Cardiac fibroblast (primary cell): ENCODE data around the gene METTL13.
A peak's percentile ranks its signal among the peaks of the same experiment; 100 is the strongest.

Experiments
- DNase-seq, 2 donors: peaks; one replicate each; pipeline versions ENCODE4 v3.0.0 to v3.0.0-alpha.2; 2010; ENCODE audit warnings: low read depth in 2 of 2
- H3K4me3 ChIP-seq, 2 donors: replicated peaks in 1 of 2; 1 replicate in 1 of 2; 2 replicates in 1 of 2; pipeline ENCODE4 v1.5.1; 2011; ENCODE audit warnings: low read depth in 2 of 2, low read length in 2 of 2, mild to moderate bottlenecking in 2 of 2, moderate library complexity in 1 of 2
- TF ChIP-seq, protein P1 (sequence below): IDR thresholded peaks from one replicate; pipeline ENCODE4 v1.5.1; 2011; ENCODE audit warnings: low read depth, mild to moderate bottlenecking, low read length, inconsistent platforms

Gene METTL13, protein sequence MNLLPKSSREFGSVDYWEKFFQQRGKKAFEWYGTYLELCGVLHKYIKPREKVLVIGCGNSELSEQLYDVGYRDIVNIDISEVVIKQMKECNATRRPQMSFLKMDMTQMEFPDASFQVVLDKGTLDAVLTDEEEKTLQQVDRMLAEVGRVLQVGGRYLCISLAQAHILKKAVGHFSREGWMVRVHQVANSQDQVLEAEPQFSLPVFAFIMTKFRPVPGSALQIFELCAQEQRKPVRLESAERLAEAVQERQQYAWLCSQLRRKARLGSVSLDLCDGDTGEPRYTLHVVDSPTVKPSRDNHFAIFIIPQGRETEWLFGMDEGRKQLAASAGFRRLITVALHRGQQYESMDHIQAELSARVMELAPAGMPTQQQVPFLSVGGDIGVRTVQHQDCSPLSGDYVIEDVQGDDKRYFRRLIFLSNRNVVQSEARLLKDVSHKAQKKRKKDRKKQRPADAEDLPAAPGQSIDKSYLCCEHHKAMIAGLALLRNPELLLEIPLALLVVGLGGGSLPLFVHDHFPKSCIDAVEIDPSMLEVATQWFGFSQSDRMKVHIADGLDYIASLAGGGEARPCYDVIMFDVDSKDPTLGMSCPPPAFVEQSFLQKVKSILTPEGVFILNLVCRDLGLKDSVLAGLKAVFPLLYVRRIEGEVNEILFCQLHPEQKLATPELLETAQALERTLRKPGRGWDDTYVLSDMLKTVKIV

GRCh38 chr1:171781176-171781875 is at the start of gene METTL13:
Gene METTL13 (plus strand): TSS chr1:171781660. CDS start chr1:171781968, 308 bp downstream.
- TF ChIP-seq, protein P1, sequence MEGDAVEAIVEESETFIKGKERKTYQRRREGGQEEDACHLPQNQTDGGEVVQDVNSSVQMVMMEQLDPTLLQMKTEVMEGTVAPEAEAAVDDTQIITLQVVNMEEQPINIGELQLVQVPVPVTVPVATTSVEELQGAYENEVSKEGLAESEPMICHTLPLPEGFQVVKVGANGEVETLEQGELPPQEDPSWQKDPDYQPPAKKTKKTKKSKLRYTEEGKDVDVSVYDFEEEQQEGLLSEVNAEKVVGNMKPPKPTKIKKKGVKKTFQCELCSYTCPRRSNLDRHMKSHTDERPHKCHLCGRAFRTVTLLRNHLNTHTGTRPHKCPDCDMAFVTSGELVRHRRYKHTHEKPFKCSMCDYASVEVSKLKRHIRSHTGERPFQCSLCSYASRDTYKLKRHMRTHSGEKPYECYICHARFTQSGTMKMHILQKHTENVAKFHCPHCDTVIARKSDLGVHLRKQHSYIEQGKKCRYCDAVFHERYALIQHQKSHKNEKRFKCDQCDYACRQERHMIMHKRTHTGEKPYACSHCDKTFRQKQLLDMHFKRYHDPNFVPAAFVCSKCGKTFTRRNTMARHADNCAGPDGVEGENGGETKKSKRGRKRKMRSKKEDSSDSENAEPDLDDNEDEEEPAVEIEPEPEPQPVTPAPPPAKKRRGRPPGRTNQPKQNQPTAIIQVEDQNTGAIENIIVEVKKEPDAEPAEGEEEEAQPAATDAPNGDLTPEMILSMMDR = no peak
- peak; percentile 99 for DNase-seq
- peak within 1 kb of the TSS; percentile 89 to 96 for H3K4me3 ChIP-seq

DNA sequence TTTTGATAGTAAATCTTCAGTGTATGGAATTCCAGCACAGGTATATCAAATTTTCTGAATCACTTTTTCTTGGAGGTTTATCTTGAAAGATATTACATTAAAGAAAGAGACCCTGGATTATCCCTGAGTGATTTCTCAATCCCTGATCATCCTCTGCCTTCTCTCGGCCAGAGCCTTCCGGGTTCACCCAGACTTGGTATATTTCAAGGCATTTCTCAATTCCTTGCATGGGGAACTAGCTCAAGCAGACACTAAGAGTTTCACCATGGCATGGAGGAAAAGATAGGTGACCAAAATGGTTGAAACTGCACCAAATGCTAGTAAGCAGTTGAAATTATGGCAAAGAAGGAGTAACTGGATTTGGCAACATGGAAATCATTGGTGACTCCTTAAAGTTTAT is 45.3 kb upstream of the METTL13 start:
- TF ChIP-seq, protein P1 = no peak
- H3K4me3 ChIP-seq = no peak overlapping the region
- no peak for DNase-seq

DNA sequence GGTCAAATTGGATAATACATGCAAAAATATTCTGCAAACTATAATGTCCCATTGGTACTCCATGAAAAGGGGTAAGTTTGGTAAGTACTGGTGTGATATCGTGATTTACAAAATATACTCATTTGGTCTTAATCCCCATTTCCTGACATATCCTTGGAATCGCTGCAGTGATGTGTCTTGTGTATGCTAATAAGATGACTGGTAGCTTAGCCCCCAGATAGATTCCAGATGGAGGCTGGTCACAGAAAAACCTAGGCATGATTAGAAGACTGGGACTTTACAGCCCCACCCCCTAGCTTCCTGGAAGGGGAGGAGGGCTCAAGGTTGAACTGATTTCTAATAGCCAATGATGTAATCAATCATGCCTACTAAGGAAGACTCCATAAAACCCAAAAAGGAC is 42.5 kb upstream of the METTL13 start:
- TF ChIP-seq, protein P1 = no peak
- DNase-seq = no peak
- no peak overlapping the region for H3K4me3 ChIP-seq

GRCh38 chr1:171739656-171740055 is 41.8 kb upstream of the METTL13 start:
- DNase-seq = peak; percentile 51 to 58
- no peak overlapping the region for H3K4me3 ChIP-seq
- TF ChIP-seq, protein P1 = no peak

GRCh38 chr1:171740356-171740863 is 41.0 kb upstream of the METTL13 start:
- peak in 1 of 2 donors; percentile 31 for DNase-seq
- H3K4me3 ChIP-seq = peak overlapping the region in 1 of 2 donors; percentile 85
- TF ChIP-seq, protein P1 = no peak
